Tibial nerve (tissue), 4 donors: ENCODE measurements around the gene AFF3.

Experiments
- EP300 ChIP-seq, 2 donors: sonication (generic); formaldehyde crosslinking; IDR thresholded peaks; one replicate each; pipeline ENCODE4 v1.6.1; 2017; ENCODE audit warnings: antibody characterized with exemption in 2 of 2, mild to moderate bottlenecking in 1 of 2
- POLR2A ChIP-seq, 2 donors: fragments of 450-650 bp; IDR thresholded peaks; one replicate each; pipeline ENCODE4 v1.6.1; 2017; ENCODE audit warnings: antibody characterized with exemption in 2 of 2, mild to moderate bottlenecking in 2 of 2, moderate library complexity in 2 of 2
- TF ChIP-seq, protein P1 (sequence below), 5 experiments: fragments of 200-600 bp in 3 of 5; fragments of 450-650 bp in 2 of 5; sonication (generic) in 3 of 5; IDR thresholded peaks; one replicate each; pipeline ENCODE4 v1.5.1; 2016 to 2019; ENCODE audit warnings: antibody characterized with exemption in 5 of 5, mild to moderate bottlenecking in 3 of 5, moderate library complexity in 2 of 5

DNA sequence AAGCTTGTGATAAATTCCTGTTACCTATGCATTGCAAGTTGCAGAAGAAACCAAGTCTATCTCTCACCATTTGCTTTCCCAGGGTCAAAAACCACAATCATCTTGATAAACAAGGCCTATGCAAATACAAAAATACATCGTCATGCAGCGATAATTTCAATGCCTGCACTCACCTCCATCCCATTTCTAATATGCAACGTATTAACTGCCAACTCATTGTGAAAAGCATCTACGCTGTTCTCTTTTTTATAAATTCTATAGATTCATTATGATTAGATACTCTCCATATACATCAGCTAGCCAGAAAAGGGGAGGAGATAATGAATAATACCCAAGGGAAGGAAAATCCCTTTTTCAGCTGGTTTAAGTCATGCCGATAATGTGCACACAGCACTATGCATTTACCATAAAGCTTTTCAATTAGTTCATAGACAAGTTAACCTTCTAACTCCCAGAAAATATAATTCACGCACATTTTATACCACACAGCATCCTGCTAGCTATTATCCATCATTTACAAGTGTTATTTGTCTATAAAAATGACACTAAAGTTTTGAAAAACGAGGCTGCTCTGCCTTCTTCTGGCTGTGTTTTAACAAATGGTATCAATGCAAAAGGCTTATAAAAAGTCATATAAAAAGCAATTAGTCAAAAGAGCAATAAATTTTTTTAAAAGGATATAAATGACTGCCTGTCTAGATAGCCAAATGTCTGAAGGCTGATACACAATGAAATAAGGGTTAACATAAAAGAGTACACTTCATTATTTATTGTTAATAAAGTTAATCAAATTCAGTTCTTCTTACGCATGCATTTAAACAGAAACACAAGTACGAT, 77.6 kb downstream of the AFF3 start:
- TF ChIP-seq POLR2A (IDR thresholded peaks at IDR 0.05): no peak
- TF ChIP-seq, protein P1, sequence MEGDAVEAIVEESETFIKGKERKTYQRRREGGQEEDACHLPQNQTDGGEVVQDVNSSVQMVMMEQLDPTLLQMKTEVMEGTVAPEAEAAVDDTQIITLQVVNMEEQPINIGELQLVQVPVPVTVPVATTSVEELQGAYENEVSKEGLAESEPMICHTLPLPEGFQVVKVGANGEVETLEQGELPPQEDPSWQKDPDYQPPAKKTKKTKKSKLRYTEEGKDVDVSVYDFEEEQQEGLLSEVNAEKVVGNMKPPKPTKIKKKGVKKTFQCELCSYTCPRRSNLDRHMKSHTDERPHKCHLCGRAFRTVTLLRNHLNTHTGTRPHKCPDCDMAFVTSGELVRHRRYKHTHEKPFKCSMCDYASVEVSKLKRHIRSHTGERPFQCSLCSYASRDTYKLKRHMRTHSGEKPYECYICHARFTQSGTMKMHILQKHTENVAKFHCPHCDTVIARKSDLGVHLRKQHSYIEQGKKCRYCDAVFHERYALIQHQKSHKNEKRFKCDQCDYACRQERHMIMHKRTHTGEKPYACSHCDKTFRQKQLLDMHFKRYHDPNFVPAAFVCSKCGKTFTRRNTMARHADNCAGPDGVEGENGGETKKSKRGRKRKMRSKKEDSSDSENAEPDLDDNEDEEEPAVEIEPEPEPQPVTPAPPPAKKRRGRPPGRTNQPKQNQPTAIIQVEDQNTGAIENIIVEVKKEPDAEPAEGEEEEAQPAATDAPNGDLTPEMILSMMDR (IDR thresholded peaks at IDR 0.05): no peak
- TF ChIP-seq EP300 (IDR thresholded peaks at IDR 0.05): no peak
